PC-3 (cell line): ENCODE data around the gene TTLL9. TPM values are rescaled to one million over a fixed set of nuclear protein-coding genes. Genes with fewer than 3 reads are reported as not detected.

Experiments used
- ATAC-seq: fragments of 200-7000 bp; cut with Tn5 transposase; 2 replicates; pipeline ENCODE4 v1.9.1; 2020; ENCODE audit warnings: mild to moderate bottlenecking, moderate library complexity
- BruUV-seq: library from RNA; stranded (reverse); fragments of 400-500 nt; replicated peaks from 2 replicates; lab custom pipeline; 2021; lab: Mats Ljungman, UMichigan
- CTCF ChIA-PET: fragments of 300-600 bp; sonication (Branson Sonifier 250); formaldehyde crosslinking; loops from one replicate; lab custom pipeline; 2022; ENCODE audit warnings: antibody characterized with exemption; lab: Charles Lee
- POLR2A ChIA-PET: fragments of 300-600 bp; sonication (Branson Sonifier 250); formaldehyde crosslinking; loops from one replicate; lab custom pipeline; 2022; ENCODE audit warnings: antibody characterized with exemption; ENCODE audit not compliant: unreplicated experiment; lab: Charles Lee
- DNase-seq: peaks from one replicate; pipeline ENCODE4 v3.0.0-alpha.2; 2015
- H2AFZ ChIP-seq: fragments of 300-600 bp; sonication (generic); 2 replicates; pipeline ENCODE4 v1.6.0; 2016; ENCODE audit warnings: antibody characterized with exemption, low read length
- H3F3A ChIP-seq: fragments of 300-600 bp; sonication (generic); one replicate; pipeline ENCODE4 v1.6.0; 2017; ENCODE audit warnings: antibody characterized with exemption, low read length, control low read depth, mild to moderate bottlenecking; ENCODE audit not compliant: unreplicated experiment
- H3K27ac ChIP-seq: fragments of 300-600 bp; sonication (generic); 2 replicates; pipeline ENCODE4 v1.5.1; 2016; ENCODE audit warnings: mild to moderate bottlenecking, low read length
- H3K27me3 ChIP-seq: fragments of 300-600 bp; sonication (generic); 2 replicates; pipeline ENCODE4 v1.6.1; 2016; ENCODE audit warnings: low read length, mixed read lengths
- H3K36me3 ChIP-seq: fragments of 300-600 bp; sonication (generic); 2 replicates; pipeline ENCODE4 v1.6.1; 2016; ENCODE audit warnings: low read depth, mixed run types, low read length, mixed read lengths
- H3K4me1 ChIP-seq: fragments of 300-600 bp; sonication (generic); 2 replicates; pipeline ENCODE4 v1.5.1; 2016; ENCODE audit warnings: low read length; ENCODE audit not compliant: insufficient read depth
- H3K4me2 ChIP-seq: fragments of 300-600 bp; sonication (generic); 2 replicates; pipeline ENCODE4 v1.6.0; 2016; ENCODE audit warnings: low read length
- H3K4me3 ChIP-seq: fragments of 300-600 bp; sonication (generic); 2 replicates; pipeline ENCODE4 v1.5.1; 2016; ENCODE audit warnings: mild to moderate bottlenecking, low read length, mixed read lengths
- H3K79me2 ChIP-seq: fragments of 300-600 bp; sonication (generic); 2 replicates; pipeline ENCODE4 v1.6.1; 2017; ENCODE audit warnings: low read length, mixed read lengths
- H3K9ac ChIP-seq: fragments of 300-600 bp; sonication (generic); 2 replicates; pipeline ENCODE4 v1.6.0; 2016; ENCODE audit warnings: mild to moderate bottlenecking, low read length
- H3K9me2 ChIP-seq: fragments of 300-600 bp; sonication (generic); replicated peaks from 2 replicates; pipeline ENCODE4 v1.6.1; 2016; ENCODE audit warnings: mixed run types, low read length, mixed read lengths
- H3K9me3 ChIP-seq: fragments of 300-600 bp; sonication (generic); 2 replicates; pipeline ENCODE4 v1.6.1; 2016; ENCODE audit warnings: low read length, mixed read lengths
- H4K20me1 ChIP-seq: fragments of 300-600 bp; sonication (generic); 2 replicates; pipeline ENCODE4 v1.6.1; 2016; ENCODE audit warnings: low read length, mixed read lengths
- EZH2 ChIP-seq: fragments of 300-600 bp; sonication (generic); IDR thresholded peaks from one replicate; pipeline ENCODE4 v1.6.1; 2017; ENCODE audit warnings: antibody characterized with exemption, mild to moderate bottlenecking, low read length; ENCODE audit not compliant: unreplicated experiment
- EZH2phosphoT487 ChIP-seq: fragments of 300-600 bp; sonication (generic); IDR thresholded peaks from 2 replicates; pipeline ENCODE4 v1.6.1; 2018; ENCODE audit warnings: mild to moderate bottlenecking, antibody characterized with exemption, low read length, borderline replicate concordance
- intact Hi-C: fragments of 100-400 bp; cut with micrococcal nuclease; formaldehyde crosslinking; loops from 2 replicates; pipeline ENCODE4 v1.9.0; 2023
- total RNA-seq: library from RNA; depleted of rRNA; stranded (reverse); fragments of >200 nt; gene quantifications from 2 replicates; pipeline ENCODE4 v1.2.3, GENCODE V29; 2014
- TF ChIP-seq, protein P1 (sequence below): fragments of 300-600 bp; sonication (generic); conservative IDR thresholded peaks from 2 replicates; pipeline ENCODE4 v1.5.1; 2017; ENCODE audit warnings: antibody characterized with exemption, low read depth, mild to moderate bottlenecking, low read length

The TTLL9 gene
- total RNA-seq, 1 experiment from 2014 or later = not detected

DNA sequence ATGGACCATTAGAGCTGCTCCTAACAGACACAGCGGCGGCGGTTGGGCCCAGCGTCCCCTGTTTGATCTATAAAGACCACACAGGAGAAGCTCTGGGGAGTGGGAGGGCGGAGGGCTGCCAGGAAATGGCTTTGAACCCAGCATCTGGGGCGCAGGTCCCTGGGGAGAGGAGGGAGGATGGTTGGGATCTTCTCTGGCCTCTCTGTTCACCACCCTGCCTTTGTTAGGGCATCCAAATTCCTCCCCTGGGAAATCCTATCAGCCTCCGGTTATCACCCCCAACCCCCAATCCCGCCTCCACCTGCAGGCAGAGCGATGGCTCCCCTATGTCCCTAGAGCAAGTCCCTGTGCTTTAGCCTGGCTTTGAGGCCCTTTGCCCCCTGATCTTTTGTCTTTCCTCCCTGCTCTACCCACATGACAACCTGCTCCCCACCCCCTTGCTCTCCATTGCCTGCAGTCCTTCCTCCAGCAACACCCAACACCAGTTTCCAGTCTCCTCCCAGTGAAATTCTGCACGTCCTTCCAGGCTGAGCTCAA lies 104.6 kb downstream of the TTLL9 start:
- ChIA-PET CTCF (interaction anchor here (0.5 kb wide), 1 partner anchor 122 kb away, joined by 3 read pairs; no protein-coding TSS in a partner anchor), POLR2A (no interaction called here)
- Histone ChIP-seq H3K27me3 (peaks cover 53% of the 10 kb centered on the region), H3K9ac (no peak overlapping the region), H3K79me2 (no peaks in the 10 kb centered on the region), H2AFZ (no peak overlapping the region), H3K4me3 (no peak overlapping the region), H3K4me2 (no peak overlapping the region), H3K36me3 (no peaks in the 10 kb centered on the region), H3K9me2 (no peaks in the 10 kb centered on the region), H3F3A (no peaks in the 10 kb centered on the region), H4K20me1 (no peaks in the 10 kb centered on the region), H3K9me3 (no peaks in the 10 kb centered on the region), H3K4me1 (no peaks in the 10 kb centered on the region), H3K27ac (no peak overlapping the region)
- ATAC-seq (no peak), DNase-seq (no peak)
- no TSS peak for BruUV-seq
- intact Hi-C loops = no loop called here
- TF ChIP-seq, protein P1, sequence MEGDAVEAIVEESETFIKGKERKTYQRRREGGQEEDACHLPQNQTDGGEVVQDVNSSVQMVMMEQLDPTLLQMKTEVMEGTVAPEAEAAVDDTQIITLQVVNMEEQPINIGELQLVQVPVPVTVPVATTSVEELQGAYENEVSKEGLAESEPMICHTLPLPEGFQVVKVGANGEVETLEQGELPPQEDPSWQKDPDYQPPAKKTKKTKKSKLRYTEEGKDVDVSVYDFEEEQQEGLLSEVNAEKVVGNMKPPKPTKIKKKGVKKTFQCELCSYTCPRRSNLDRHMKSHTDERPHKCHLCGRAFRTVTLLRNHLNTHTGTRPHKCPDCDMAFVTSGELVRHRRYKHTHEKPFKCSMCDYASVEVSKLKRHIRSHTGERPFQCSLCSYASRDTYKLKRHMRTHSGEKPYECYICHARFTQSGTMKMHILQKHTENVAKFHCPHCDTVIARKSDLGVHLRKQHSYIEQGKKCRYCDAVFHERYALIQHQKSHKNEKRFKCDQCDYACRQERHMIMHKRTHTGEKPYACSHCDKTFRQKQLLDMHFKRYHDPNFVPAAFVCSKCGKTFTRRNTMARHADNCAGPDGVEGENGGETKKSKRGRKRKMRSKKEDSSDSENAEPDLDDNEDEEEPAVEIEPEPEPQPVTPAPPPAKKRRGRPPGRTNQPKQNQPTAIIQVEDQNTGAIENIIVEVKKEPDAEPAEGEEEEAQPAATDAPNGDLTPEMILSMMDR = no peak
- TF ChIP-seq EZH2phosphoT487 = no peak
- TF ChIP-seq EZH2 = no peak

GRCh38 chr20:31975874-31976273 lies 105.4 kb downstream of the TTLL9 start:
- Histone ChIP-seq H2AFZ (no peak overlapping the region), H3K27ac (no peak overlapping the region), H3K79me2 (no peaks in the 10 kb centered on the region), H3K4me3 (no peak overlapping the region), H3K9me2 (no peaks in the 10 kb centered on the region), H3F3A (no peaks in the 10 kb centered on the region), H3K27me3 (peaks cover 45% of the 10 kb centered on the region), H3K9ac (no peak overlapping the region), H3K4me1 (no peaks in the 10 kb centered on the region), H4K20me1 (no peaks in the 10 kb centered on the region), H3K36me3 (no peaks in the 10 kb centered on the region), H3K4me2 (no peak overlapping the region), H3K9me3 (no peaks in the 10 kb centered on the region)
- no TSS peak for BruUV-seq
- ATAC-seq = no peak
- intact Hi-C loops = no loop called here
- DNase-seq = no peak
- TF ChIP-seq EZH2 = no peak
- TF ChIP-seq, protein P1 = no peak
- no peak for TF ChIP-seq EZH2phosphoT487
- ChIA-PET CTCF (no interaction called here), POLR2A (no interaction called here)

GRCh38 chr20:31977080-31977479 lies 106.6 kb downstream of the TTLL9 start:
- no peaks in the 10 kb centered on the region for H3K79me2 ChIP-seq
- peaks cover 36% of the 10 kb centered on the region for H3K27me3 ChIP-seq
- no peaks in the 10 kb centered on the region for H3K9me3 ChIP-seq
- H3K27ac ChIP-seq = no peak overlapping the region
- no peak for ATAC-seq
- CTCF ChIA-PET = no interaction called here
- POLR2A ChIA-PET = no interaction called here
- DNase-seq = no peak
- H3K4me3 ChIP-seq = no peak overlapping the region
- no peak overlapping the region for H2AFZ ChIP-seq
- no peaks in the 10 kb centered on the region for H3K4me1 ChIP-seq
- intact Hi-C loops = no loop called here
- H3K36me3 ChIP-seq = no peaks in the 10 kb centered on the region
- H3F3A ChIP-seq = no peaks in the 10 kb centered on the region
- no peak overlapping the region for H3K4me2 ChIP-seq
- H3K9ac ChIP-seq = no peak overlapping the region
- no TSS peak for BruUV-seq
- H3K9me2 ChIP-seq = no peaks in the 10 kb centered on the region
- no peaks in the 10 kb centered on the region for H4K20me1 ChIP-seq
- no peak for TF ChIP-seq EZH2phosphoT487
- TF ChIP-seq, protein P1 = no peak
- no peak for TF ChIP-seq EZH2
